ENCODE measurements around the gene PAPPA.

The PAPPA gene

DNA sequence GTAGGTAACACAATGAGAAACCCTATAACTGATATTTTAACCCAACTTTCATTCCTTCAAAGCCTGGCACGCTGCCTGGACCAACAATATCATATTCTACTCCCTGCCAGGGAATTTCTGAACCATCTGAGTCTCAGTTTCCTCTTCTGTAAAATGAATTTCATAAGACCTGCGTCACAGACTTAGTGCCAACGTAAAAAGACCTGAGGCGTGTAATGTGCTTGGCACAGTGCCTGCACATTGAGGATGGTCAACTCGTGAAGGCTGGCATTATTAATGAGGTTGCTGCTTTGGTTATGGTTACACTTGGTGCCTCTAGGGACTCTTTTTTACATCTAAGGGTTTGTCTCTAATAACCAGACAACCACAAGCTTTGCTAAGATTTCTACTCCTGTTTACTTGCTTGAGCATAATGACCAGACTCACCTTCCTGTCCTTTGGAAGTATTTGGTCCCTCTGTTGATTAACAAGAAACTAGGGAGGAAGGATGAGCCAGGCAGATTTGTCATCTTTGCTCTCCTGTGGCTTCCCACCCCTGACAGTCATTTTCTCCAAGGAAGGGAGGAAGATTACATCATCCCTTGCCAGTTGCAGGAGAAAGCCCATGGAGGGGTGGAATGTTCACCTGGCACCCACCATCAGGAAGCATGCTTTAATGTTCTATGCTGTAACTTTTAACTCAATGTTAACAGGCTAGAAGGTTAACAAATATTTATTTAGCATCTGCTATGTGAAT lies 79.0 kb downstream of the PAPPA start:
- DNase-seq: no peak

DNA sequence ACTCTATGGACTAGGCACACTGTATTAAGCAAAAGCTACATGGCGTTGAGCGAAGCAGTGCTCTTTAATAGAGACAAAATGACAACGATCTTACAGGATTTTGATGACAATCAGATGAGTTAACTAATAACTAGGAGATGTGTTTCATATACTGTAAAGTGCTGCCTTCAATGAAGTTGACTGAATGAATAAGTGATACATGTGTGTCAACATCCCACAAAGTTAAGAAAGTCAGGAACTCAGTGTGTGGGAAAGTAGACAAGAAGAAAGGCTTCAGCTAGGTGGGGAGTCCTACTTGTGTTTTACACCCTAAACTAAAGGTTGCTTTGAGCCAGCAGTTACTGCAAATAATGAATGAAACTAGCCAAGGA lies 79.6 kb downstream of the PAPPA start:
- no peak for DNase-seq

DNA sequence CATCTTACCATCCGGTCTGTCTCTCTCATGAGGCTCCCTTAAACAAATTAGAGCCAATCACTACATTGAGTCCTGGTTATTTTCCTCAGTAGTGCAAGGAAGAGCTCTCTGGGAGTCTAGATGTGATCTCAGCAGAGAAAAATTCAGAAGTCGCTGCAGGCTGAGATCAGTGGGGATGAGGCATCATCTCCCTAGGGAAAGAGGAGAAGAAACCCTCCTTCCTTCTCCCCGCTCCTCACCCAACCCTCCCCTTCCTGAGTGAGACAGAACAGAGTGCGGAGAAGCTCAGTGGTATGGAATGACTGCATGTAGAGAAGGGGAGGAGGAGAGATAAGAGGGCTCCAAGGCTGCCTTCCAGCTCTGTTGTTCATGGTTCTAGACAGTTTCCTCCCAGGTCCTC lies 80.5 kb downstream of the PAPPA start:
- DNase-seq: no peak

DNA sequence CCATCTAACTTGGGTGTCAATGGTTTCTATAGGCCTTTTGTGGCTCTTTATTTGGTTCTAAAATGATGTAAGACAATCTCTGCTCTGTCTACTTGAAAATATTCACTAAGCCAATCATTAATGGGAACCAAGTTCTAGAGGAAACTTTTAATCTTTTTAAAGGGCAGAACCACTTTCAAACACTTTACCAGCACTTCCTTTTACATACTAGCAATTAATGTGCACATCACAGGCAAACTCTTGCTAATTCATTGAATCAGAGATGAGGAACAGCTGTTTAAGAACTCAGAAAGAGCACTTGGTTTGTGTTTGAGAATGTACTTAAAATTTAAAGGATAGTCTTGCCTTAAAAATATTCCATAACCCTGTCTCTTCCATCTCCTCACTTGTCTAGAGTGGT lies 83.4 kb downstream of the PAPPA start:
- no peak for DNase-seq

DNA sequence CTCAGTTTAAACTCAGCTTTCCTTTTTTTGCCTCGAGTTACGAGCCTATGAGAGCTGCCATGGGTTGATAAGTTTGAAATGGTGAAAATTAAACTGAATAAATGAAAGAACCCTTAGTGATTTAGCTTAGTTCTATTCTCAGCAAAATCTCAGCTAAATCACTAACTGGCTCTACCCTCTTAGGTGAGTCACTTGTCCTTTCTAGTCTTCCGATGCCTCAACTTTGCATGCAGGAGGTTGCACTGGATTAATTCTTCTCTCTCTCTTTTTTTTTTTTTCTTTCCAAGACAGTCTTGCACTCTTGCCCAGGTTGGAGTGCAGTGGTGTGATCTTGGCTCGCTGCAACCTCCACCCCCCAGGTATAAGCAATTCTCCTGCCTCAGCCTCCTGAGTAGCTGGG lies 83.9 kb downstream of the PAPPA start:
- no peak for DNase-seq

DNA sequence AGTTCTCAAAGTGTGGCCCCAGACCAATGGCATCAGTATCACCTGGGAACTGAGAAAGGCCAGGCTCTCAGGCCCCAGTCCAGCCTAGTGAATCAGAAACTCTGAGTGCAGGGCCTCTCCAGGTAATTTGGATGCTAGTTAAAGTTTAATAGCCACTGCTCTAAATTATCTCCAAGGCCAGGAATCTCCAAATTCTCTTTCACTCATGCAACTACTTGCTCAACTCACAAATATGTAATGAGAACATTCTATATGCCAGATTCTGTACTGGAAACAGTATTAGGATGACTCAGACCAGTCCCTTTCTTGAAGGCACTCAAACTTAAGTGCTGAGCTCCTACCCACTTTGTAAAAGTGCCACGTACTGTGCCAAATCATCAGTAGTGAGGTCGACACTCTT lies 84.6 kb downstream of the PAPPA start:
- DNase-seq: no peak

DNA sequence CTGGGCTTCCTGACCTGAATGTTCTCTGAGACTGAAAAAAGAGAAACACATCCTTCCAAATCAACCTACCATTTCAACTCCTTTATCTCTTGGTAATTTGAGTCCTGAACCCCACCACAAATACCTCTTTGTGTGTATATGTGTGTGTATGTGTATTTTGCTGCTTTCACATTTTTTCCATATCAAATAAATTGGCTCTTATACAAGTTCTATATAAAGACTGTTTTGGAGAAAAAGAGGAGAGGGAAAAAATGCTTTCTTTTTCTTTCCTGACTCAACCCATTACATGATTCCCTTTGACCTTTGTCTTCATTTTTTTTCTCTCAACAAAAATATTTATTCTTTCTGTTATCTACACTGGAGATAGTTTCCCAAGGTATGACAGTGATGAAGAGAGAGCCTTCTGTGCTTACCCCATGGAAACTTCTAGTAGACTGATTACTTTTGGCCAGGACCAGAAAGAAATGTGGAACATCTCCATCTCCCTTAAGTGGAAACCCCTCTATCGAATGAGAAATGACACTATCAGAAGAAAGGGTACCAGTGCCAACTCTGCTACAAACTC lies 85.3 kb downstream of the PAPPA start:
- no peak for DNase-seq

DNA sequence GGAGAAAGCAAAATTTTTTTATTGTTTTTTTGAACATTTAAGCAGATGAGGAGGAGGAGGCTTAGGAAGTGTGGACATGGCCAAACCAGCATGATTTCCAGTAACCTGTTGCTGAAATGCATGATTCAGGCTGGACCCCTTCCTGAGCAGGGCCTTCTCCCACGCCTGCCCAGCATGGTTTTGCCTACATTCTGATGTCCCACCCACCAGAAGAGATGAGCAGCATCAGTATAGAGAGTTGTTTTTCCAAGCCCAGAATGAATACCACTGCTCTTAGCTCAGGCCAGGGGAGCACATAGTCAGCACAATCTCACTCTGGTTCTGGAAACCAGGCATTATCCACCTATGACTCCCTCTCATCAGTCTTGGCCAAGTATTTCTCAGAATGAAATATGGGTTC lies 90.1 kb downstream of the PAPPA start:
- DNase-seq: no peak

DNA sequence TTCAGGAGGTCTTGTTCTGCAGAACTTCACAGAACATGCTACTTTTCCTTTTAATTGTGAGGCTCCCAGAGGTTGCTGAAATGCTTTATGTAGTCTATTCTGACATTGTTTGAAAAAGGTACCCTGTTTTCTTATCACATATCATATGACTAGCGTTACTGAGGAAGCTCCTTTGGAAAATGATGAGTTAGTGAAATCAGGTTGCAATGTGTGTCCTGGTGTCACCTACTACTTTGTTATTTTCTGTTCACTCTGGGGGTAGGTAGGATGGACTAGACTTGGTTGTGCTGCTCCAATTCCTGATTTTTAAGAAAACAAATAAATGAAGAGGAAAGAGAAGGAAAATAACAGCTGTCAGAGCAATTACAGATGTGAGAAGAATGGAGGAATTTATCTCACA lies 93.7 kb downstream of the PAPPA start:
- no peak for DNase-seq

DNA sequence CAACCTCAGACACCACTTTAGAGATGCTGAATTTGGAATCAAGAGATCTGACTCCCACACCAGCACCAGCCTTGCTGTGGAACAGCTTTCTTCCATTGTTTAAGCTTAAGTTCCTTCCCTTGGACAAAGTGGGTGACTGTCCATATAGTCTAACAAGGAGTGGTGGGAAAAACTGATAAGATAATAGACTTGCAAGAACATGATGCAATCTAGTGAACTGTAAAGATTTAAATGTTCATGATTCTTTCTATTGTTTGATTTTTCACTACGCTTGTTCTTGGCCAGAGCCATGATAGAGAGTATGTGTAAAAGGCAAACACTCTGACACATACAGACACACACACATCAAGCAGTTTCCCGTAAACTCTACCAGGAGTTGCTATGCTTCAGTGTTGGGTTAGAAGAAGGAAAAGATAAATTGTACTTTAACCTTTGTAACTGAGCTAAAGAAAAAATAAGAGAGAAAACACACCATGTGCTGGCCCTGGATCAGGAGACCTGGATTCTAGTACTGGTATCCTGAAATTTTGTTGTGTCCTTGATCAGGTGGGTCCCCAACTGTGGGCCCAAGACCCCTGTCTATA lies 94.3 kb downstream of the PAPPA start:
- DNase-seq: no peak

DNA sequence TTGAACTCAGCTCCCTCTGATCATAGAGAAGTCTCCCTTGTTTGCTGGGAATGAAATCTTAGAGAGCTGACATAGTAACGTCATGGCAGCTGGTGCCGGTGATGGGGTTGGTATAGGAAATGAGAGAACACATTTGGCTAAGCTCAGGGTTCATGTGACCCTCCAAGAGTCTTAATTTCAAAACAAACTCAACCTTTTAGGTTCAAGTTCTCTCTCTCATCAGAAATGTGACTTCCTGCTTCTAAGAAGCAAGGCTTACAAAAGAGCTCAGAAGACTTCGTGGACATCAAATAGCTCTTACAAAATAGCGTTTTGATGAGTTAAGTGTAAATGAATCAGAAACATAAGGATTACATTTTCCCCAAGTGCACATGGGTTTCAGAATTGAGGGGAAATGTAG lies 97.3 kb downstream of the PAPPA start:
- no peak for DNase-seq

DNA sequence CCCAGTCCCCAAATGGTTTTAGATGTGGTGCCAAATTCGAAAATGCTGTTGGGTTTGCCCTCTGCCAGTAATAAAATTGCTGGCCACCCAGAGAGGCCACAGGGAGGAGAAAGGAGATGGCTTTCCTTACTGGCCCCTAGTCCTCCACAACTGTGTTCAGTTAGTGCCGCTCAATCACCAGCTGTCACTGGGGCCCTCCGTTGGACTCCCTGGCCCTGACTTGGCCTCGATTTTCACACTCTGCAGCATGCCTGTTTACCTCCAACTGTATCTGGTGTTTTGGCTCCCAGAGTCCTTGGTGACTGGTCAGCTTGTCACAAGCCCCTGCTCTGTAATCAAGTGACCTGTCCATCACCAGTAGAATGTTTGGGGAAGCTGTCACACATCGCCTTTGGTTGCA lies 97.8 kb downstream of the PAPPA start:
- no peak for DNase-seq

DNA sequence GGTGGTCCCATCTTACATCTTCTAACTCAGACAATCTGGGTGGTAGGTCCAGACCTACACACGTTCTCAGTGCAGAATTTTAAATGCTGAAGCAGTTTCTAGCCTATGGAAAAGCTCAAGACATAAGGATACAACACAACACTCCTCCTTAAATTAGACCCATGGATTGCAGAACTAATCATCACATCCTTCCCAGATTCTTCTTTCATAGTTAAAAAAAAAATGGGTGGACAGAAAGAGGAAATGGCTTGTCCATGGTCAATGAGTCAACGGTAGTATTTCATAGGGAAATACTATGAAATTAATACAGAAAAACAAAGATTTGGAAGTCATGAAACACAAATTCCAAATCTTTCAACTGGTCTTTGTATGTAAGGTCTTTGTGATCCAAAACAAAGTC lies 106.9 kb downstream of the PAPPA start:
- DNase-seq: no peak

DNA sequence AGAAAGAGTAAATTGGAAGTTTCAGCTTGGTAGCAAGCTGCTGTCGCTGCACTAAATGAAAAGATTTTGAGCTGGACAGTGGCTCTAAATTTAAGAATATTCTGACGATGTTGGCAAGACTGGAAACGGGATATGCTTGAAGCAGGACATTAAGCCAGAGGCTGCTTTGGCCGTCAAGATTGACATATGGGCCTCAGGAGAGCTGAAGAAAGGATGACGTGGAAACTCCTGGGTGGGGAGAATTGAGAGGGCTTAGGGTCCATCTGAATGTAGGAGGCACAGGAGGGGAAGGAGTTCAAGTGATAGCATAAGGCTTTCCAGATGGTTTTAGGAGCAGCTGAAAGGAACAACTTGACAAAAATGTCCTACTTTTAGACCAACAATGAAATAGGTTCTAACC lies 108.9 kb downstream of the PAPPA start:
- no peak for DNase-seq

DNA sequence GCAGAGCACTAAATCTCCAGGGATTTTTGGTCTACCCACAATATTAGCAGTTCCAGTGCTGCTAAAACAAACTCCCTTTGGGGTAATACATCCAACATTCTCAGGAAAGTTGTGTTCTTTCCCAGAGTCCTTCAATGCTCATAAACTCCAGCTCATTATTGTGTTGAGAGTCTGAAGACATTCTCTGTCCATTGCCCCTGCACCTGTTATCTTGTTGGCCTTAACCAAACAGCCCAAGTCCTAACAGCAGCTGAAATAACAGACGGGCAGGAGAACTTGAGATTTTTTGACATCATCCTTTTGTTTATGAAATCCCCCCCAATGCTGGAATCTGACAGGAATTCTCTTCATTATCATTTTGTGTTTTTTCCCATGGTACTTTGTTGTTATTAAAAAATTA lies 110.8 kb downstream of the PAPPA start:
- DNase-seq: no peak

DNA sequence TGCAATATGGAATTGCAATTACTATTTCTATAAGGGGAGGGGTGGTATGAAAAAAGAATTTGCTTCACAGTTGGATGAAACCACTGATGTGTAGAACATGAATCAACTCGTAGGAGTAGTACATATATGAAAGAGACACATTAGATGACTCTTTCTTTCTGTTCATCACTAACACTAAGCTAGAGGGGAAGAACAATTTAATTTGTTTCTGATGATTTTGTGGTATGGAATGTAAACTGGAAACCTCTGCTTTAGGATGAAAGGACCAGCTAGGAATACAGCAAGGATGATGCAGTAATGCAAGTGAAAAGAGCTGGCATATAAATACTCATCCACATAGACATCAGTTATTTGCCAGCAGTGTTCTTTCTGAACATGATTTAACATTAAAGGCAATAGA lies 113.4 kb downstream of the PAPPA start:
- DNase-seq: no peak

DNA sequence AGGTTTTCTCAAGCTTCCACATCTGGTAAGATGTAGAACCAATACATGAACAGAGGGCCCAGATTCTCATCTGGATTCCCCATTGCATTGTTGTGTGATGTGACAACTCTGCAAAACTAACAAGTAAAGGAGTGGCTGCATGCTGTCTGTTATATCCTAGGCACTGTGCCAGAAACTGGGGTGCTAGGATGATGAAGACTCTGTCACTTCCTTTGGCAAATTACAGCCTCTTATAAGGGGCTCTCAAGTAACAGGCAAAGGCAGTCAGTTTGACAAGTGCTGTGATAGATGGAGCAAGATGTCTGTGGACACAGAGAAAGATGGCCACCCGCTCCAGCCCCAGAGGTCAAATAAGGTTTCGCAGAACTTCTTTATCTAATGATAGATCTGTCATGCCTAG lies 115.7 kb downstream of the PAPPA start:
- DNase-seq: no peak

DNA sequence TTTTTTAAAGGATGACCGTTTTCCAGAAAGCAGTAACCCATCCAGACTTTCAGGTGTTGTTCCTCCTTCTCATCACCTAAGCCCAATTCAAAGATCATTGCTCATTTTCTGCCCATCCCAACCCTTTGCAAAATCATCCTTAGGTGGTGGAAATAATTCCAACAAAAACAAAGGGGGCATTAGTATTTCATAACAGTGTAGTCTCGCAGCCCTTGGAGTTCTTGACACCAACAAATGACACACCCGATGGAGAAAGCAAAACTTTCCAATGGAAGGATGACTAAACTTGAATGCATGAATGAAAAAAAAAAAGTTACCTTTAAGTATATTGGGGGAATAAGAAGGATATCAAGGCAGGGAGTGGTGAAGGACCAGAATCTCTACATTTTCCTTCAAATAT lies 117.0 kb downstream of the PAPPA start:
- no peak for DNase-seq

DNA sequence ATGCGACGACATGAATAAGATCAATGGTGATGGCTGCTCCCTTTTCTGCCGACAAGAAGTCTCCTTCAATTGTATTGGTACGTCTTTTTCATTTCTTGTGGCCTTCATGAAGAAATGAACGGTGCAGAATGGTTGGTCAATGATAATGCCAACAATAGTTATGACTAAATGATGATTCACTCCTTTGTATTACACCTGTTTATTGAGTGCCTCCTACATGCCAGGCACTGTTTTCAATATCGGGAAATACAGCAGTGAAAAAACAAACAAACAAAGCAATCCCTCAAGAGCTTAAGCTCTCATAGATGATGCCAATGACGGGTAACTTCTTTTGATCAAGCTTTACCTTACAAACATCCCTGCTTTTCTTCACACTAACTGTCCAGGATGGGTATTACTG lies 117.7 kb downstream of the PAPPA start:
- DNase-seq: no peak

DNA sequence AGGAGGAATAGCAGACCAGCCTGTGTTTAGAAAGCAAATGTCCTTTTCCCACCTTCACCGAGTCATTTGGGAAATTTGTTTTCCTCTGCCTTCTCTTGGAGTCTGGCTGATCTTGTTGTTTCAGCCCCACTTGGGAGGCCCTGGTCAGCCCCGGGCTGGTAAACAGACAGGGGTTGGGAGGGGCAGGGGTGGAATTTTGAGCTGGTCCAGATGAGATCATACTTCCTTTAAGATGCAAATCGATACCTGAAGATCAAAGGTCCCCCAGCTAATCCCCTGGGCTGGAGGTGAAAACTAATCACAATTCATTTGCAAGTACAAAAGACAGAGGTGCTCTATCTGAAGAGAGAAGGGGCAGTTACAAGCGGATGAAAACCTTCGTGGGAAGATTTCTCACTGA lies 118.4 kb downstream of the PAPPA start:
- no peak for DNase-seq

DNA sequence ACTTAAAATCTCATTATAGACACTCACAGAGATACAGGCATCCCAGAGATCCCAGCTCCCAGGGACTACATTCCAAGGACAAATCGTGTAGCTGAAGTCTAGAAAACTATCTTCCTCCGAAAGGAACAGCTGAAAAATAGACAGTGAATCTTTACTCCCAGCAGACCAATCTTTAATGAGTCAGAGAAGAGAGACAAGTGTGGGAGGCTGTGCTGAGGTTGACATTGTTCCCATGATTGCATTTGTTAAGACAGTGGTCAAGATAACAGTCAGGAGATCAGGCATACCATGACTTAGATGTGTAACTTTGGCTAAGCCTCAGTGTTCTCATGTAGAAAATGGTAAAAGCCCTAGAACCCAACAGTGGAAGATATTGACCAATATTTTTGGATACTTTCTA lies 120.7 kb downstream of the PAPPA start:
- DNase-seq: no peak

DNA sequence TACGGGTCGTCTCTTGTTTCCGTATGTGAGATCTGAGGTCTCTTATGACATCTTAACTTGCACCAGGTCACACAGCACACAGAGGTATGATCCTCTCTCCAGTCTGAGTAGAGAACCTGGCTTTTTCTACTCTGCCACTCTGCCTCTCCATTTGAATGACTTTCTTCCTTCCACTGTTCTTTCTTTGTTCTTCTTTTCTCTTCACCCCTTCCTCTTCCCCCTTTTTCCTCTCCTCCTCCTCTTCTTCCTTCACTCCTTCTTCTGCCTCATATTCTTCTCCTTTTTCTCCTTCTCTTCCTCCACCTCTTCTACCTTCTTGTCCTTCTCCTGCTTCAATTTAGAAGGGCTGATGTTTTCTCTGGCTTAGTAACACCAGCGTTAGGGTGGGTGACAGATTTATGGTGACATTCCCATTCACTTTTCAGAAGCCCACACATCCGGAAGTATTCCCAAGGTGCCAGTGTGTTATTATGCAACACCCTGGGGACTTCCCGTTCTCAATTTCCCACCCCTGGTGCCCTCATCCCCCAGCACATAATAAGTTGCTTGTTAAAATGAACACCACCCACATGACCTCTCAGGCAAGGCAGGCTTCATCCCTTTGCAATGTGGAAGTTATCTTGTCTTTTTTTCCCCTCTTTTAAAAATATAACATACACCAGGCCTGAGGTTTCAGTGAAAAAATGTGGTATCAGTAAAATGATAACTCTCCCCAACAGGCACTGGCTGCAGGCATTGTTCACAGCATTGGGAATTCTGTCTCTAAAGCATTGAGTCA lies 122.0 kb downstream of the PAPPA start:
- DNase-seq: no peak

DNA sequence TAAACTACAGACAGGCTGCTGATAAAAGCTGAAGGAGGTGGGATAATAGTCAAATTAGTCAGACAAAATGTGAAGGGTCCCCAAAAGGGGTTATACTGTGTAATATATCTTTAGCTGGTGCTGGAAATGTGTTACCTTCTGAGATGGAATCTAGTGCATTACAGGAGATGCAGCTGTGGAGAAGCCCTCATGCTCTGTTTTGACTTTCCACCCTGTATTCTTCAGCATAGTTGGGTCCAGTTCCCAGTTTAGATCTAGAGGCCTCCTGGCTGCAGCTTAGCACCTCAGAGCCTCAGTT lies 122.6 kb downstream of the PAPPA start:
- DNase-seq: no peak

DNA sequence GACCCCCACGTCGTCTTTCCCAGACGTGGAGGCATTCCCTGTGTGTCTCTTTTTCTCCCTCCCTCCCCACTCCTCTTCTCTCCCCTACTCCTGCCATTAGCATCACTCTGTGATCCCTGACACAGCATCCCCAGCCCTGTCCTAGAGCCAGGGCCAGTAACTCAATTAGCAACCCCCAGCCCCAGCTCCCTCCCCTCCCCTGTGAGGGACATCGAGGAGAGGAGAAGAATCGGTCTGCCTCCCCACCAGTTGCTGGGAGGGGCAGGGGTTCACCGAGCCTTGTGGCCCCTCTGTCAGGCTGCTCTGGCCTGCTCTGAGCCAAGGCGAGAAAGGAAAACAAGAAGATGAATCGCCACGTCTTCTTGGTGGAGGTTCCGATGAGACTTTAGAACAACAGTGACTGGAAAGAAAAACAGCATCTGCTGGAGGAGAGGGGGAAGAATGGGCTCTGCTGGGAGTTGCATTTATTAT lies 123.1 kb downstream of the PAPPA start:
- DNase-seq: no peak

Measured in NCI-H146 (cell line).